ENCODE data around the gene QSOX2. TPM values are rescaled to one million over a fixed set of nuclear protein-coding genes. Genes with fewer than 3 reads are reported as not detected.

Gene QSOX2
- total RNA-seq, 6 donors from 2014 or later = 6.9 to 14.8 (median 10.1) TPM

GRCh38 chr9:136264441-136265405, 19.1 kb upstream of the QSOX2 start:
- 71 to 78% methylated on average over 13 to 24 of the region's 24 CpGs for WGBS, 2 donors
- TF ChIP-seq, protein P1, sequence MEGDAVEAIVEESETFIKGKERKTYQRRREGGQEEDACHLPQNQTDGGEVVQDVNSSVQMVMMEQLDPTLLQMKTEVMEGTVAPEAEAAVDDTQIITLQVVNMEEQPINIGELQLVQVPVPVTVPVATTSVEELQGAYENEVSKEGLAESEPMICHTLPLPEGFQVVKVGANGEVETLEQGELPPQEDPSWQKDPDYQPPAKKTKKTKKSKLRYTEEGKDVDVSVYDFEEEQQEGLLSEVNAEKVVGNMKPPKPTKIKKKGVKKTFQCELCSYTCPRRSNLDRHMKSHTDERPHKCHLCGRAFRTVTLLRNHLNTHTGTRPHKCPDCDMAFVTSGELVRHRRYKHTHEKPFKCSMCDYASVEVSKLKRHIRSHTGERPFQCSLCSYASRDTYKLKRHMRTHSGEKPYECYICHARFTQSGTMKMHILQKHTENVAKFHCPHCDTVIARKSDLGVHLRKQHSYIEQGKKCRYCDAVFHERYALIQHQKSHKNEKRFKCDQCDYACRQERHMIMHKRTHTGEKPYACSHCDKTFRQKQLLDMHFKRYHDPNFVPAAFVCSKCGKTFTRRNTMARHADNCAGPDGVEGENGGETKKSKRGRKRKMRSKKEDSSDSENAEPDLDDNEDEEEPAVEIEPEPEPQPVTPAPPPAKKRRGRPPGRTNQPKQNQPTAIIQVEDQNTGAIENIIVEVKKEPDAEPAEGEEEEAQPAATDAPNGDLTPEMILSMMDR (IDR thresholded peaks at IDR 0.05) = no peak
- TF ChIP-seq POLR2A (IDR thresholded peaks at IDR 0.05) = no peak
- TF ChIP-seq POLR2AphosphoS5 (IDR thresholded peaks at IDR 0.05) = no peak
- no peak for TF ChIP-seq EP300 (IDR thresholded peaks at IDR 0.05)
- DNase-seq = peak in 1 of 2 donors; percentile 53
- Histone ChIP-seq H3K27me3 (no peaks in the 10 kb centered on the region), H3K4me3 (no peak overlapping the region), H3K36me3 (no peaks in the 10 kb centered on the region), H3K4me1 (peaks cover 9 to 14% (median 12%) of the 10 kb centered on the region in 4 donors), H3K9me3 (no peaks in the 10 kb centered on the region), H3K27ac (no peak overlapping the region)
- ATAC-seq (ENCODE audit: low FRiP score in 2 of 2) = no peak

- peaks cover 9 to 14% (median 12%) of the 10 kb centered on the region in 4 donors for H3K4me1 ChIP-seq
- no peak overlapping the region for H3K4me3 ChIP-seq
- no peaks in the 10 kb centered on the region for H3K36me3 ChIP-seq
- WGBS, 2 donors = 74 to 92% methylated on average over 14 to 17 of the region's 19 CpGs
- no peaks in the 10 kb centered on the region for H3K27me3 ChIP-seq
- ATAC-seq (ENCODE audit: low FRiP score in 2 of 2) (no peak), DNase-seq (peak in 1 of 2 donors; percentile 81)
- H3K27ac ChIP-seq = no peak overlapping the region
- no peaks in the 10 kb centered on the region for H3K9me3 ChIP-seq
- TF ChIP-seq POLR2AphosphoS5 (IDR thresholded peaks at IDR 0.05) (no peak), POLR2A (IDR thresholded peaks at IDR 0.05) (no peak), EP300 (IDR thresholded peaks at IDR 0.05) (no peak)
- TF ChIP-seq, protein P1 (IDR thresholded peaks at IDR 0.05) = no peak
Measured at GRCh38 chr9:136264031-136264430, 18.4 kb upstream of the QSOX2 start.

- no peak overlapping the region for H3K27ac ChIP-seq
- no peaks in the 10 kb centered on the region for H3K27me3 ChIP-seq
- peak in 1 of 2 donors; percentile 23 for DNase-seq
- H3K36me3 ChIP-seq = no peaks in the 10 kb centered on the region
- TF ChIP-seq, protein P1 (IDR thresholded peaks at IDR 0.05) = no peak
- TF ChIP-seq POLR2AphosphoS5 (IDR thresholded peaks at IDR 0.05) = no peak
- no peak for TF ChIP-seq EP300 (IDR thresholded peaks at IDR 0.05)
- no peak for TF ChIP-seq POLR2A (IDR thresholded peaks at IDR 0.05)
- no peak for ATAC-seq (ENCODE audit: low FRiP score in 2 of 2)
- peaks cover 7 to 10% (median 9%) of the 10 kb centered on the region in 4 donors for H3K4me1 ChIP-seq
- H3K9me3 ChIP-seq = no peaks in the 10 kb centered on the region
- 88 to 92% methylated on average over 6 of the region's 6 CpGs for WGBS, 2 donors
- H3K4me3 ChIP-seq = no peak overlapping the region
Measured at GRCh38 chr9:136262671-136263178, 17.1 kb upstream of the QSOX2 start.

GRCh38 chr9:136261686-136262430, 16.2 kb upstream of the QSOX2 start:
- peak in 1 of 2 donors; percentile 79 for DNase-seq
- H3K4me1 ChIP-seq = peaks cover 0 to 3% (median 2%) of the 10 kb centered on the region in 4 donors
- 78 to 80% methylated on average over 1 to 17 of the region's 28 CpGs for WGBS, 2 donors

More at GRCh38 chr9:136261686-136262430, 16.2 kb upstream of the QSOX2 start:
- no peak overlapping the region for H3K27ac ChIP-seq
- no peak for ATAC-seq (ENCODE audit: low FRiP score in 2 of 2)
- no peaks in the 10 kb centered on the region for H3K36me3 ChIP-seq
- no peak for TF ChIP-seq POLR2AphosphoS5 (IDR thresholded peaks at IDR 0.05)
- no peak for TF ChIP-seq POLR2A (IDR thresholded peaks at IDR 0.05)
- no peak for TF ChIP-seq EP300 (IDR thresholded peaks at IDR 0.05)
- TF ChIP-seq, protein P1 (IDR thresholded peaks at IDR 0.05) = no peak
- no peaks in the 10 kb centered on the region for H3K27me3 ChIP-seq
- no peaks in the 10 kb centered on the region for H3K9me3 ChIP-seq
- no peak overlapping the region for H3K4me3 ChIP-seq

All from upper lobe of left lung (tissue), 6 donors.